ENCODE data around the gene ERRFI1.
A peak's percentile ranks its signal among the peaks of the same experiment; 100 is the strongest.

ERRFI1 gene

DNA sequence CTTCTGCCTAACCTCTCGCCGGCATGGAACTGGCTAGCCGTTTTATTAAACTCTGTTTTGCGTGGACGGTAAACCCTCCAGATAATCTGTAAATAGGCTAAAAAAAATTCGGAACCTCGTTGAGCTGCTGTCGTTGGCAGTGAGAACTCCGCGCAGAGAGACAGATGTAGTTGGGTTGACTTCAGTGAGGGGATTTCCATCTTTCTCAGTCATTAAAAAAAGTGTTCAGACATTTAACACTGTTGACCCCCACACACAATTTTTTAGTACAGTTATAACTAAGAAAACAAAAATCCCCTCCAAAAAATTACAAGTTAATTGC is 64.1 kb downstream of the ERRFI1 start:
- H3K27ac Mint-ChIP-seq = peak overlapping the region; percentile 99
- no peaks in the 10 kb centered on the region for H3K27me3 Mint-ChIP-seq
- peak overlapping the region; percentile 98 for H3K4me3 Mint-ChIP-seq
- no peaks in the 10 kb centered on the region for H3K9me3 Mint-ChIP-seq (ENCODE audit: low read depth)
- H3K4me1 Mint-ChIP-seq (ENCODE audit: low read depth) = peaks cover 66% of the 10 kb centered on the region
- peaks cover 16% of the 10 kb centered on the region for H3K36me3 Mint-ChIP-seq
